GM18868 (cell line): ENCODE results near the gene MSI2.
"Not testable (repeated sequence)": the region's sequence is repeated elsewhere in the genome, so short reads cannot be mapped to it uniquely, and the experiment has no call there.

Experiments
- ATAC-seq: cut with Tn5 transposase; IDR thresholded peaks from one replicate; pipeline ENCODE4 v1.9.1; 2021; ENCODE audit warnings: mild to moderate bottlenecking, moderate library complexity; ENCODE audit not compliant: unreplicated experiment

MSI2 gene

GRCh38 chr17:57288773-57289121 lies 32.4 kb downstream of the MSI2 start:
- no peak for ATAC-seq

GRCh38 chr17:57289130-57289529 lies 32.8 kb downstream of the MSI2 start:
- no peak for ATAC-seq

GRCh38 chr17:57289613-57290012 lies 33.3 kb downstream of the MSI2 start:
- no peak for ATAC-seq

- no peak for ATAC-seq
Observed at GRCh38 chr17:57290981-57291380, 34.7 kb downstream of the MSI2 start.

GRCh38 chr17:57292091-57292490 lies 35.8 kb downstream of the MSI2 start:
- no peak for ATAC-seq

GRCh38 chr17:57293077-57293476 lies 36.8 kb downstream of the MSI2 start:
- ATAC-seq, result no peak

GRCh38 chr17:57294101-57294500 lies 37.8 kb downstream of the MSI2 start:
- no peak for ATAC-seq

- ATAC-seq, result no peak
Observed at GRCh38 chr17:57294629-57295501, 38.5 kb downstream of the MSI2 start.

GRCh38 chr17:57295526-57296023 lies 39.3 kb downstream of the MSI2 start:
- ATAC-seq, result no peak

GRCh38 chr17:57296231-57296630 lies 39.9 kb downstream of the MSI2 start:
- no peak for ATAC-seq

- ATAC-seq, result no peak
Observed at GRCh38 chr17:57299176-57299575, 42.9 kb downstream of the MSI2 start.

- ATAC-seq, result not testable (repeated sequence)
Observed at GRCh38 chr17:57300592-57300991, 44.3 kb downstream of the MSI2 start.

GRCh38 chr17:57302690-57303465 lies 46.6 kb downstream of the MSI2 start:
- no peak for ATAC-seq

- ATAC-seq, result no peak
Observed at GRCh38 chr17:57305144-57305728, 48.9 kb downstream of the MSI2 start.

GRCh38 chr17:57305908-57306504 lies 49.7 kb downstream of the MSI2 start:
- no peak for ATAC-seq

- ATAC-seq, result no peak
Observed at GRCh38 chr17:57308543-57309186, 52.3 kb downstream of the MSI2 start.

GRCh38 chr17:57309479-57309878 lies 53.2 kb downstream of the MSI2 start:
- no peak for ATAC-seq

- ATAC-seq, result no peak
Observed at GRCh38 chr17:57311281-57312216, 55.2 kb downstream of the MSI2 start.

- ATAC-seq, result no peak
Observed at GRCh38 chr17:57312242-57312641, 55.9 kb downstream of the MSI2 start.
